Right forelimb (tissue), 1 donor: ENCODE results near the gene NDUFS7.

Experiments
- DNase-seq: peaks from one replicate; pipeline ENCODE4 v3.0.0-alpha.2; 2018

The NDUFS7 gene

DNA sequence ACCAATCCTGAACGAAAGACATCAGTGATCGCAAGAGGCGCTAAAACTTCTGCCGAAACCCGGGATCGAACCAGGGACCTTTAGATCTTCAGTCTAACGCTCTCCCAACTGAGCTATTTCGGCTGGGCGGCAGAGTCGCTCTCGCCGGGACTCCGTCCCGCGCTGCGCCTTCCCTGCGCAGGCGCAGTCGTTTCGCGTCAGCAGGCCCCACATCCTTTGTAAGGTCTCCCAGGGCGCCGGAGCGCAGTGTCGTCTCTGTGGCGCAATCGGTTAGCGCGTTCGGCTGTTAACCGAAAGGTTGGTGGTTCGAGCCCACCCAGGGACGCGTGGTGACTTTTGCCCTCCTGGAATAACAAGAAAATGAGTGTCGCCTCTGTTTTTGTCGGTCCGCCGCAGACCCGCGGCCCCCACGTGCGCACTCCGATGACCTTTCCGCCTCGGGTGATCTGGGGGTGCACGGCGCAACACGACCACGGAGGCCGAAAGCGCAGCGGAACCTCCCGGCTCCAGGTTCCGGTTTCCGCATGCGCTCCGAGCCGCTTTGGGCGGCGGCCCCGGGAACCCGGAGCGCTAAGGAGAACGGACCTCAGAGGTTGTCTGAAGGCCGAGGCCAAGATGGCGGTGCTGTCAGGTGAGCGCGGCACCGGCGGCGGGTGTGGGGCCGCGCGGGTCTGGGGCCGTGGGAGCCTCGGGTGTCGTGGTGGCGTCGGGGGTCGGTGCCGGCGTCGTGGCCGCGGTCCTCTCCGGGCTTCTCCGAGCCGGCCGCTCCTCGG, at the start of gene NDUFS7:
TSS of gene NDUFS7 (plus strand) at position 596 of the 773 bp plus-strand sequence. CDS start at position 616, 20 bp downstream.
- DNase-seq, result peak; percentile 98

DNA sequence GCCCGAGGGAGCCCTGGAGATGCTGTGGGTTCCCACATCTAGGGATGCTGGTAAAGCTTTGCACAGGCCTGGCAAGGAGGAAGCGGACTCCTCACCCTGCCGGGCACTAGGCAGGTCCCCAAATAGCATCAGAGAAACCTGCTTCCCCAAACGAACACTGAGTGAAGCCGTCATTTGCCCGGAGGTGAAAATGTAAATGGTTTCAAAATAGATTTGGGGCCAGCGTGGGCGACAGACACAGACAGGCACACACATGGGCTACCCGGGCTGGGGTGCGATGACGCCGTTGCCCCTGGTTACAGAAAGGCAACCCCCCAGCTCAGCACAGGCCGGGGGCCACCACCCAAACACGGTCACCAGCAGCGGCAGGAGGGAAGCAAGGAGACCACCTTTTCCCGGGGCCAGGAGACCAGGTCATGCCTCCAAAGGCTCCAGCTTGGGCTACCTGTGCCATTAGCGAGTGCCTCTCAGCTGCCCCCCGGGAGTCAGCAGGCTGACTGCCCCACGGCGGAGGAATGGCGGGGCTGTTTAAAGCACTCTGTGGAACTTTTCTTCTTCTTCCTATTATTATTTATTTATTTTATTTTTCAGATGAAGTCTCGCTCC, 47.5 kb upstream of the NDUFS7 start:
- DNase-seq, result no peak

DNA sequence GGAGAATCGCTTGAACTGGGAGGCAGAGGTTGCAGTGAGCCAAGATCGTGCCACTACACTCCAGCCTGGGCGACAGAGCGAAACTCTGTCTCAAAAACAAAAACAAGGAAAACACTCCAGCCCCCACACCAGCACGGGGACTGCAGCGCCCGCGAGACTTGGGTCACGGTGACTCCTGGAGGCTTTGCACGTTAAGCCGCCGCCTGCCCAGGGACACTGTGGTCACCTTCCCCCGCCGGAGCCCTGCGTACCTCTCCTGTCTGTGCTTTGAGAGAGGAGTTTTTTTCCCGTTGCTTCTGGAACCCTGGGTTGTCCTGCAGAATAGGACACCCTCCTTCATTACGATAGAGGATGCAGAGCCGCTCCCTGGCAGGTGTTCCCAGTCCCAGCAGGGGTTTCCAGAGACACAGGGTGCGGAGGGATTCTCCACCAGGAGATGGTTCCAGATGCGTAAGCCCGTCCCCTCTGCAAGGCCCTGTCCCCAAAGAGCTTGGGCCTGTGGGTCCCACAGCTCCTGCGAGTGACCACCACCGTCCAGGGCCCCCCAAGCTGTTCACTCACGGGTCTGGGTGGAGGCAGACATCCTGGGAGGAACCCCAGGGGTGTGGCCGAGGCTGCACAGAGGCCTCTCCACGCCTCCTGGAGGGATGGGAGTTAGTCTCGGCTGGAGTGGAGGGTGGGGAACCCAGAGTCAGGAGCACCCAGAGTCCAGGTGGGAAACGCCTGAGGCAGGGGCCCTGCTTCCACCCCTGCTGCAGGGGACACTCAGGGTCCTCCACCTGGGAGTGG, 42.8 kb upstream of the NDUFS7 start:
- DNase-seq, result no peak

DNA sequence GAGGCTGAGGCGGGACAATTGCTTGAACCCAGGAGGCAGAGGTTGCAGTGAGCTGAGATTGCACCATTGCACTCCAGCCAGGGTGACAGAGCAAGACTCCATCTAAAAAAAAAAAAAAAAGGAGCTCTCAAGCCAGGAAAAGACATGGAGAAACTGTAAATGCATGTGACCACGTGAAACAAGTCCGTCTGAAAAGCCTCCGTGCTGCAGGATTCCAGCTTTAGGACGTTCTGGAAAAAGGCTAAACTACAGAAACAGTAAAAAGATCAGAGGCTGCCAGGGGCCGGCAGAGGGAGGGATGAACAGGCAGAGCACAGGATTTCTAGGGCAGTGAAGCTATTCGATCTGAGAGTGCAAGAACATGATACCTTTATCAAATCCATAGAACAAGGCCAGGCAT, 40.7 kb upstream of the NDUFS7 start:
- DNase-seq, result no peak

DNA sequence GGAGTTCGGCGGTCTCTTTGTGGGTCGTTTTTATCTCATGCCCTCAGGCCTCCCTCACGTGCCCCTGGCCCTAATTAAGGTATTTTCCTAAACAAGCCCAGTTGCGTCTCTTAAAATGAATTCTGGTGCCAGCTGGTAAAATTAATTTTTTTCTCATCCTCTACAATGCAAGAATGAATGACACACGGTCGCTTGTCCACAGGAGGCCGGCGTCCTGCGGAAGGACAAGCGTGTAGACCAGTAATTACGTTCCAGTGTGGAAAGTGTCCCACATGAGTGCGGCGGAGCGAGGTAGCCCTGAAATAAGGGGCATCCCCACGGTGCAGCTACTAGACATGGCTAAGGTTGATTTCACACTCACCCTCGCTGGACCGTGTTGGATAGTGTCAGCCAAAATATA, 34.5 kb upstream of the NDUFS7 start:
- no peak for DNase-seq

DNA sequence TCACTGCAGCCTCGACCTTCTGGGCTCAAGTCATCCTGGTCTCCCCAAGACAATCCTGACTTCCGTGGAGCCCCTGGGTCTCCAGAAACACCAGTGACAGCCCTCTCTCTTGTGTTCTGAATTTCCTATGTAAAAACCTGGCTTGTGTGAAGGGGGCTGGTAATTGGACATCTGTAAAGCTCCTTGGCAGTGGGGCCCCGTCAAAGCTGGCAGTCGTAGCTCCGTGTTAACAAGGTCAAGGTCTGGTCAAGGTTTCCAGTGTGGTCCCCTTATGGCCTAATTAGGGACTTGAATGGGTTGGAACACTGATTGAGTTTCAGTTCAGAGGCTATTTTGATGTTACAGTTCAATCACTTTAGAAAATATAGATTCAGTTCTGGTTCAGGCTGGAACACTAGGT, 32.8 kb upstream of the NDUFS7 start:
- DNase-seq, result no peak

DNA sequence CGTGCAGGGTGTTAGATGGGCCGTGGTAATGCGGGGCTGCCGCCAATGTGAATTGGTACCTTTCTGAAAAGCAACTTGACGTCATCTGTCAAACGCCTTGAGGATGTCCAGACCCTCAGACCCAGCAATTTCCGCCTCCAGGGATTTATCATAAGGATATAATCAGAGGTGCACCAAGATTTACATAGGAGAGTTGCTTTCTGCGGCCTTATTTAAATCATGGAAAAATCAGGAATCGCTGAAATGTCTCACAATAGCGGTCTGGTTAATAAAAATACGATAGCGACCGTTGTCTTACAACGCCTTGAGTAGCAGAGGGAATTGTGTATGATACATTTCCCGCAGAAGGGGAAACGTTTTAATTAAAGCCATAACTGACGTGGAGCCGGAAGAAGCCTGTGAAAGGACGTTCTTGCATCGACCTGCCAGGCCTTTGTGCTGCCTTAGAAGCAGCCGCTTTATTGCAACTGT, 32.3 kb upstream of the NDUFS7 start:
- DNase-seq, result no peak

DNA sequence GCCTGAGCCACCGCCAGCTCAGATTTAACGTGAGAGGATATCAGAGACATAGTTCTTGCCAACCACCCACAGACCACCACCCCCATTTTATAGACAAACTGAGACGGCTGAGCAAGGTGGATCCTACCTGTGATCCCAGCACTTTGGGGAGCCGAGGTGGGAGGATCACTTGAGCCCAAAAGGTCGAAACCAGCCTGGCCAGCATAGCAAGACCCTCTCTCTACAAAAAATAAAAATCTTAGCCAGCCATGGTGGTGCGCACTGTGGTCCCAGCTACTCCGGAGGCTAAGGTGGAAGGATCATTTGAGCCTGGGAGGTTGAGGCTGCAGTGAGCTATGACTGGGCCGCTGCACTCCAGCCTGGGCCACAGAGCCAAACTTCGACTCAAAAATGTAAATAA, 30.6 kb upstream of the NDUFS7 start:
- no peak for DNase-seq

DNA sequence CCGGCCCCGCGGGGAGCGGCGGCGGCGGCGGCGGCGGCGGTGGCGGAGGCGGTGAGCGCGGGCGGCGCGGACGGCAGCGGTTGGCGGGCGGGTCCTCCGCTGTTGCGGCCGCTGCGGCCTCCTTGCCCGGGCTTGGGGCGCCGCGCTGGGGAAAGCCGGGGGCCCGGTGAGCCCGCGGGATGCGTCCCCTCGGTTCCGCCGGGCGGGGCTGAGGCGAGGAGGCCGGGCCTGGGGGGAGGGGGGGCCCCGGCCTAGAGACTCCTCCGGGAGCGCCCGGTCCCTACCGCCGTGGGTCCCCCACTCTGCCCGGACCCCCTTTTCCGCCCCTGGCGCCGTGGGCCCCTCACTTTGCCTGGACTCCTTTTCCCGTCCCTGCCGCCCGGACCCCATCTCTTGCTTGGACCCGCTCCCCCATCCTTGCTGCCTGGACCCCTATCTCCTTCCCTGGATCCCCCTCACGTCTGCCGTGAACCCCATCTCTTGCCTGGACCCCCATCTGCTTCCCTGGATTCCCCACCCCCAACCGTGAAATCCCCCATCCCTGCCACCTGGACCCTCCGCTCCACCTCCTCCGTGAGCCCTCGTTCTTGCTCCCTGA, 28.6 kb upstream of the NDUFS7 start:
- no peak for DNase-seq

DNA sequence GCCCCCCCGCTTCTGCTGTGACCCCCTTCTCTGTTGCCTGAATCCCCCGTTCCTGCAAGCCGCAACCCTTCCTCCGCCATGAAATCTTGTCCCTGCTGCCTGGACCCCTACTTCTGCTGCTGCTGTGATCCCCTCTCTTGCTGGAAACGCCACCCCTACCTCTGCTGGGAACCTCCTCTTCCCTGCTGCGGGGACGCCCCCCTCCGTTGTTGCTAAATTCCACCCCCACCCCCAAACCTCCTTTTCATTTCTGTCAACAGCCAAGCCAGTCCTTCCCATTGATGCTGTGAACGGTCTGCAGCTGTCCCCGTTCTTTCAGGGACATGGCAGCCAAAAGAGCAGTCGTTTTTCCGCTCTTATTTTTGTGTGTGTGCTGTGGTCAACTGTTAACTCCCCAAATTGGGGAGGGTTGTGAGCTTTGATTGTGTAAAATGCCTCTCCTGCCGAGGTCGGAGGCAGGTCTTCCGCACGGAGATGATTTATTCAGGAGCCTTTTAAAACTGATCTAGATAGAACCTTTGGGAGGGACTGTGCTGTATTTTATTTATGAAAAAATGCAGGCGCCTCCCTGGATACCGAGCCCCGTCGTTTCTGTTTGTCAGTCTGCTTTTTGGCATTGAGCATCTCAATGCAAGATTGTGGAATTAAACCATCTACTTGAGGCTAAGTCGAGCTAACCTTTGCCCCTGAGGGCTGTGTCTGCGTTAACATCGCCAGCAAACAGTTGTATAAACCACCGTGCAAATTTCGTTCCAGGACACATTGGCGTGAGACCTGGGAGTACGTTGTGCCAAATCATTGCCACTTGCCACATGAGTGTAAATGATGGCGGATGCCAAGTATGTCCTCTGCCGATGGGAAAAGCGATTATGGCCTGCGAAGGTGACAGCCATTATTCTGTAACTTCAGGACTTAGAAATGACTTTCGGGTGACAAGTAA, 27.9 kb upstream of the NDUFS7 start:
- DNase-seq, result peak; percentile 63

DNA sequence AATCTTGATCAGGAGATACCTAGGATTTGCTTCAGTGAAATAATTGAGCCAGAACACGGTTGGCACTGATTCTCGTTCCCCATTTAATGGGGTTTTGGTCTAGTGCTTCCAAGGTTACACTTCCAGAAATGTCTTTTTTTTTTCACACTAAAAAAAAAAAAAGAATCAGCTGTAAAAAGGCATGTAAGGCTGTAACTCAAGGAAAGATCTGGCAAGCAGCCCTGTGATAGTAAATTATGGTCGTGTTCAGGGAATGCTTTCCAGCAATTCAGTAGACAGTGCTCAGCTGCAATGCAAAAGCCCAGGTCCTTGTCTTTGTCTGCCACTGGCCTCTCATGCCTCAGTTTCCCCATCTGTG, 27.2 kb upstream of the NDUFS7 start:
- no peak for DNase-seq

DNA sequence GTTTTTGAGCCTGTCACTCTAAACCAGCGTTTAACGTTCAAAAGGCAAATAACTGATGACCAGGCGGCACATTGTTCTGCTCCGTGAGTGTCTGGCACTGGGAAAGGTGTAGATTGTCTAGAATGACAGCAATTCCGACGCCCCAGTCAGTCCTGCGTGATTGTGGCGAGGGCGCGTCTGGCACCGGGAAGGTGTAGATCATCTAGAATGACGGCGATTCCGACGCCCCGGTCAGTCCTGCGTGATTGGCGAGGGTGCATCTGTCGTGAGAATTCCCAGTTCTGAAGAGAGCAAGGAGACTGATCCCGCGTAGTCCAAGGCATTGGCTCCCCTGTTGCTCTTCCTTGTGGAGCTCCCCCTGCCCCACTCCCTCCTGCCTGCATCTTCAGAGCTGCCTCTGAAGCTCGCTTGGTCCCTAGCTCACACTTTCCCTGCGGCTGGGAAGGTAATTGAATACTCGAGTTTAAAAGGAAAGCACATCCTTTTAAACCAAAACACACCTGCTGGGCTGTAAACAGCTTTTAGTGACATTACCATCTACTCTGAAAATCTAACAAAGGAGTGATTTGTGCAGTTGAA, 26.1 kb upstream of the NDUFS7 start:
- no peak for DNase-seq

DNA sequence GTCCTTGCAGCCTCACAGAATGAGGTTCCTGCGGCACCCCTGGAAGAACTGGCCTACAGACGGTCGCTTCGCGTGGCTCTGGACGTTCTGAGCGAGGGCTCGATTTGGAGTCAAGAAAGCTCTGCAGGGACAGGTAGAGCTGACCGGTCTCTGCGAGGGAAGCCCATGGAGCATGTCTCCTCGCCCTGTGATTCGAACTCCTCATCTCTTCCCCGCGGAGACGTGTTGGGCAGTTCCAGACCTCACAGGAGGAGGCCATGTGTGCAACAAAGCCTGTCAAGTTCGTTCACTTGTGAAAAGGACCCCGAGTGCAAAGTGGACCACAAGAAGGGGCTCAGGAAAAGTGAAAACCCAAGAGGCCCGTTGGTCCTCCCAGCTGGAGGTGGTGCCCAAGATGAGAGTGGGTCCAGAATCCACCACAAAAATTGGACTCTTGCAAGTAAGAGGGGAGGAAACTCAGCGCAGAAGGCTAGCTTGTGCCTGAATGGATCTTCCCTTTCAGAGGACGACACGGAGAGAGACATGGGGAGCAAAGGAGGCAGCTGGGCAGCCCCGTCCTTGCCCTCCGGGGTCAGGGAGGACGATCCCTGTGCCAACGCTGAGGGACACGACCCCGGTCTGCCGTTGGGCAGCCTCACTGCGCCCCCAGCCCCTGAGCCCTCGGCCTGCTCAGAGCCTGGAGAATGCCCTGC, 23.4 kb upstream of the NDUFS7 start:
- DNase-seq, result no peak

DNA sequence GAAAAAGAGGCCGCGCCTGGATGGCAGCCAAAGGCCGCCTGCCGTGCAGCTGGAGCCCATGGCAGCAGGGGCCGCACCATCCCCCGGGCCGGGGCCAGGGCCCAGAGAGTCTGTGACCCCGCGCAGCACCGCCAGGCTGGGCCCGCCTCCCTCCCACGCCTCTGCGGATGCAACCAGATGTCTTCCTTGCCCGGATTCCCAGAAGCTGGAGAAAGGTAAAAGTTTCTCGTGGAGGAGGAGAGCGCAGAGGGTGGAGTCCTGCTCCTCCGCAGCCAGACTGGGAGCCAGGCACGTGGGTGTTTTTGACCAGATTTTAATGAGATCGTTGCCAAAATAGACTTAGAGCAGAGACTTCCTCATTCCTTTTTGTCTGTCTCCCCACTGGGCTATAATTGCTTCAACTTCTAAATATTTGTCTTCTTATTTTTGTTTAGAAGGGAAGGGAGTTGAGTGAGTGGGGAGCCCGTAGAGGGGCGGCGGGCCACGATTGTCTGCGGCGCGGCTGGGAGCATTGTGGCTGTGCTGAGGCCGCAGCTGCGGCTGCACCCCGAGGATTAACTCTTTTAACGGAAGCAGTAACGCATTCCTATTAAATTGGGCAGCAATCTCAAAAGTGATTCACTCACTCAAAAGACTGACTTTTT, 22.8 kb upstream of the NDUFS7 start:
- DNase-seq, result peak; percentile 83

DNA sequence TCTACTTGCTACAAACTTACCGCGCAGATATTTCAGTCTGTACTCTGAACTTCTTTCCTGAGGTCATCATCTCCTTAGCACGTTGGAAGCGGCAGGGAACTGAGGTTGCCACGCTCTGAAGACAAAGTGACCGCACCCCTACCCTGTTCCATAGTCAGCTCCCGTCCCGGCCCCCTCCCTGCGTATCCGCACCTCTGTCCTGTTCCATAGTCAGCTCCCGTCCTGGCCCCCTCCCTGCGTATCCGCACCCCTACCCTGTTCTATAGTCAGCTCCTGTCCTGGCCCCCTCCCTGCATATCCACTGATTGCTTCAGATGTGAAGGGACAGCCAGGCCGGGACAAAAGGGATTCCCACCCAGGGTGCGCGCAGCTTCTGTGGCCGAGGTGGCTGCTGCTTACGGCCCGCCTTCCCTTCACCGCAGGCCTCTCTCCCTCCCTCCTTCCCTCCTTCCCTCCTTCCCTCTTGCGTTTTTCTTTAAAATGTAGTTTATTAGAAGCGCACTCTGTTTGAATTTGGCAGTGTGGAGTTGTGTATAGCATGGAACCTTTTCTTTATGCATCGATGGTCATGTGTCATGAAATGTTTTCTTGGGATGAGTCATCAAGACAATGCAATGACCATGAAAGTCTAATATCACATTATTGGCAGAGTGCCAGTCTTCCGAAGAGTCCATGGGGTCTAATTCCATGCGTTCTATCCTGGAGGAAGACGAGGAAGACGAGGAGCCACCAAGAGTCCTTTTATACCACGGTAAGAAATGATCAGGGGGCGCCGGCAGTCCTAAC, 21.9 kb upstream of the NDUFS7 start:
- no peak for DNase-seq

DNA sequence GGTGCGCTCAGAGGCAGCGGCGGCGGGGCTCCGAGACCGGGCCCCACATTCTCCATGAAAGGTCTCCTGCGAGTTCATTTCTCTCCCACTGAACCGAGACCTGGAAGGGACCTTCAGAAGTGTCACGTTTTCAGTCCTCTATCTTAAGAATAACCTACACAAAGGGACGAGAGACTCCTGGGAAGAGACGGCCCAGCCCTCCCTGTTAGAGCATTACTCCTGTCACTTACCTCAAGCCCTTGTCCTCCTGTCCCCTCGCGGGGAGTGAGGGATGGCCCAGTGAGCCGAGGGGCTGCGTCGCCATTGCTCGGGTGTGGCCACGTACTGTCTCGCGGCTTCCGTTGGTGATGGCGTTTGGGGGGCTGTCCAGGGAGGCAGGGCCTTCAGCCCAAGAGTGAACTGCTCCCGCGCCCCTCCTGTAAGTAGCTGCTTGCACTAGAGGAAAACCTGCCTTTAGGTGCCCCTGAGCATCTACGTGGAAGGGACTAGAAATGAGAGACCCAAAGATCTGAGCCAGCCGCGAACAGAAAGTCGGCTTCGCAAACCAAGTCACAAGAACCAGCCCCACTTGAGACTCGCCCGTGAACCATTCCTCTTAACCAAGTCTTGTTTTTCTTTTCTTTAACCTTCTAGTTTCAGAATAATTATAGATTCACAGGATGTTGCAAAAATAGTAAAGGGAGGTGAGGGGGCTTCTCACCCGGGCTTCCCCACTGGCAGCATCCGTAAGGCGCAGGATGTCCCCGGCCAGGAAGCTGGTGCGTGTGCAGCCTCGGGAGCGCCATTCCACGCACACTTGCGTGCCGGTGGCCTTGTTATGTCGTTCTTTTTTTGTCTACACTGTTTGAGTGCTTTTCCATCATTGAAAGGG, 21.1 kb upstream of the NDUFS7 start:
- DNase-seq, result no peak

DNA sequence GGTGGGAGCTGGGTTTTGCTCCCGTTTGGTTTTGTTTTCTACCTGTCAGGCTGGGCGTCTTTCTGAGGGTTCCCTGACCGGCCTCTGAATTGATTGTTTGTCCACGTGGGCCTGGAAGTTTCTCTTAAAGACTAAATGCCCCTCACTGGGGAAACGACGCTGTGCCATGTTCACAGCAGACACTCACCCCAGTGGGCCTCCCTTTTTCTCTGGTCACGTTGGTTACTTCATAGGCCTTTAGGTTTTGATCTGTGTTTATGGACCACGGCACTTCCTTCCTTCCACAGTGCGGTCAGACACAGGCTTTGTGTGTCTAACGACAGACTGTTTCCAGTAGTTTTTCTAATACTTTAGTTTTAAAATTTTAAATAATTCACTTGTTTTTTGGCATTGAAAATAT, 20.1 kb upstream of the NDUFS7 start:
- no peak for DNase-seq

DNA sequence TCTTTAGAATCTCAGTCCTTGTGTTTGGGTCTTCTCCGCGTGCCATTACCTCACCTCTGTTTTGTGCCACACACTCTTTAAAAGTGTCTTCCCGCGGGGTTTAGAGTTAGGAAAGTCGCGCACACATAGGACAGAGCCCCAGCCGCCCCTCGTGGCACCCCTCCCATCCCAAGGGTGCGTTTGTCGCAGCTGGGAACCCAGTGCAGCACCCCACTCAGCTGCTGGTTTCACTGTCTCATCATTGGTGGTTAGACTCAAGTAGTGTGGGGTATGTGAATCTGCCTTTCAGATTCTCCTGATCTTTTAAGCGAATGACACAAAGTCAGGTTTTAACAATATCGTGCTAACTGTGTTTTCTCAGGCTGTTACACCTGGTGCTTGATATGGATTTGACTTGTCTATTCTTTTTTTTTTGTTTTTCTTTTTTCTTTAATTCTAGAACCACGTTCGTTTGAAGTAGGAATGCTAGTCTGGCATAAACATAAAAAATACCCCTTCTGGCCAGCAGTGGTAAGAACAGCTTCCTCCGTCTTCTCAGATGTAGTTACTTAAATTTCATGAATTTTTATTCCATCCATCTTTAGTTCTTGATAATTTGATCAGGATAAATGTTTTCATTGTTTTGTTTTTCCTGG, 19.5 kb upstream of the NDUFS7 start:
- no peak for DNase-seq
